ENCODE results near the gene UTF1.

UTF1 gene, protein sequence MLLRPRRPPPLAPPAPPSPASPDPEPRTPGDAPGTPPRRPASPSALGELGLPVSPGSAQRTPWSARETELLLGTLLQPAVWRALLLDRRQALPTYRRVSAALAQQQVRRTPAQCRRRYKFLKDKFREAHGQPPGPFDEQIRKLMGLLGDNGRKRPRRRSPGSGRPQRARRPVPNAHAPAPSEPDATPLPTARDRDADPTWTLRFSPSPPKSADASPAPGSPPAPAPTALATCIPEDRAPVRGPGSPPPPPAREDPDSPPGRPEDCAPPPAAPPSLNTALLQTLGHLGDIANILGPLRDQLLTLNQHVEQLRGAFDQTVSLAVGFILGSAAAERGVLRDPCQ

DNA sequence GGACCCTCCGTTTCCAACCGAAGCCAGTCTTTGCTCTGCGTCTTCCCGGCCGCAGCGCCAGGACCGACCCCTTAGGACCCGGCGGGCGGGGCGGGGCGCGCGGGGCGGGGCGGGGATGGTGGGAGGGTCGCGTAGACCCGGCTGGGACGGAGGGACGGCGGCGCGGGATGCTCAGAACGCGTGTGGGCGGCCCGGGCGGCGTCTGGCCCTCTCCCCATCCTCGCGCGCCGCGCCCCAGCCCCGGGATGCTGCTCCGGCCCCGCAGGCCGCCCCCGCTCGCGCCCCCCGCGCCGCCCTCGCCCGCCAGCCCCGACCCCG, at the start of gene UTF1:
UTF1 (plus strand) TSS at position 174 of the 318 bp plus-strand sequence; CDS start at position 246, 72 bp downstream.
- no peak for DNase-seq (ENCODE audit: low read depth)
- TF ChIP-seq CTCF (conservative IDR thresholded peaks at IDR 0.05; ENCODE audit: low read depth, low read length) = no peak
- no peak within 1 kb of the TSS for H3K4me3 ChIP-seq (ENCODE audit: low read depth, low read length)

- no peak for DNase-seq (ENCODE audit: low read depth)
Observed at GRCh38 chr10:133180965-133181639, 48.9 kb upstream of the UTF1 start.

DNA sequence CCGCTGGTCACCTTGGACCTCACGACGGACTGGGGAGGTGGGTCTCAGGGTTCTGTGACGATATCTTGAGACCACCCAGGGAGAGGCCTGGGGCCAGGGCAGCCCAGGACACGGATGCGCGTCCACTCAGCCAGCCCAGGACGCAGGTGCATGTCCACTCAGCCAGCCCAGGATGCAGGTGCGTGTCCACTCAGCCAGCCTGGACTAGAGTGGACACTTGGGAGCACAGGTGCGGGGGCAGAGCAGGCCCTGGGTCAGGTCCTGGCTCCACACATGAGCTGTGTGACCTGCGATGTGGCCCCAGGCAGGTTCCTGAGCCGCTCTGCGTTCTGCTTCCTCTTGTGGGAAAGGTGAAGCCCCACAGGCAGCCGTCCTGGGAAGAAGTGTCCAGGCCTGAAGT, 47.8 kb upstream of the UTF1 start:
- no peak for TF ChIP-seq CTCF (conservative IDR thresholded peaks at IDR 0.05; ENCODE audit: low read depth, low read length)
- H3K4me3 ChIP-seq (ENCODE audit: low read depth, low read length) = no peak overlapping the region

More at GRCh38 chr10:133180965-133181639, 48.9 kb upstream of the UTF1 start:
- TF ChIP-seq CTCF (conservative IDR thresholded peaks at IDR 0.05; ENCODE audit: low read depth, low read length) = no peak
- no peak overlapping the region for H3K4me3 ChIP-seq (ENCODE audit: low read depth, low read length)

GRCh38 chr10:133182791-133183645, 47.0 kb upstream of the UTF1 start:
- no peak overlapping the region for H3K4me3 ChIP-seq (ENCODE audit: low read depth, low read length)
- DNase-seq (ENCODE audit: low read depth) = no peak
- no peak for TF ChIP-seq CTCF (conservative IDR thresholded peaks at IDR 0.05; ENCODE audit: low read depth, low read length)

More for the DNA sequence above, 47.8 kb upstream of the UTF1 start:
- no peak for DNase-seq (ENCODE audit: low read depth)

DNA sequence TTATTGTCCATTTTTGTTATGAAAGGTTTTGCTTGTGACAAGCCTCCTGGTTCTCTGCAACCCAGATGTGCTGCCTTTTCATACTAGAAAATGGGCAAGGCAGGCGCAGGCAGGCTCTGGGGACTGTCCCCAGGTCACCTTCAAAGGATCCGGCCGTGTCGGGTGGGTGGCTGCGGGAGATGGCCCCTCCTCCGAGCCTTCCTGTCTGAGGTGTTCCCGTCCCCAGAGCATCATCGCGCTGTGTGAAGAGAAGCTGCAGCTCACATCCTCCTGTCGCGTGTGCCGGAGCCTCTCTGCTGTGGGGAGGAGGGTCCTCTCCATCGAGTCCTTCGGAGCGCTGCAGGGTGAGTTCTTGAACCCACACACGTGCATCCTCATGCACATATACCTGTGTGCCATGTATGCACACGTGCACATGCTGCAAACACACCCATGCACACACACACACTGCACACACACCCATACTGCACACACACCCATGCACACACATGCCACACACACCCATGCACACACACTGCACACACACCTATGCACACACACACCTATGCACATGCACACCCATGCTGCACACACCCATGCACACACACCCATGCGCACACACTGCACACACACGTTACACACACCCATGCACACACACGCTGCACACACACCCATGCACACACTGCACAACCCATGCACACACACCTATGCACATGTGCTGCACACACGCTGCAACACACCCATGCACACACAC, 46.2 kb upstream of the UTF1 start:
- DNase-seq (ENCODE audit: low read depth) = no peak
- no peak for TF ChIP-seq CTCF (conservative IDR thresholded peaks at IDR 0.05; ENCODE audit: low read depth, low read length)

DNA sequence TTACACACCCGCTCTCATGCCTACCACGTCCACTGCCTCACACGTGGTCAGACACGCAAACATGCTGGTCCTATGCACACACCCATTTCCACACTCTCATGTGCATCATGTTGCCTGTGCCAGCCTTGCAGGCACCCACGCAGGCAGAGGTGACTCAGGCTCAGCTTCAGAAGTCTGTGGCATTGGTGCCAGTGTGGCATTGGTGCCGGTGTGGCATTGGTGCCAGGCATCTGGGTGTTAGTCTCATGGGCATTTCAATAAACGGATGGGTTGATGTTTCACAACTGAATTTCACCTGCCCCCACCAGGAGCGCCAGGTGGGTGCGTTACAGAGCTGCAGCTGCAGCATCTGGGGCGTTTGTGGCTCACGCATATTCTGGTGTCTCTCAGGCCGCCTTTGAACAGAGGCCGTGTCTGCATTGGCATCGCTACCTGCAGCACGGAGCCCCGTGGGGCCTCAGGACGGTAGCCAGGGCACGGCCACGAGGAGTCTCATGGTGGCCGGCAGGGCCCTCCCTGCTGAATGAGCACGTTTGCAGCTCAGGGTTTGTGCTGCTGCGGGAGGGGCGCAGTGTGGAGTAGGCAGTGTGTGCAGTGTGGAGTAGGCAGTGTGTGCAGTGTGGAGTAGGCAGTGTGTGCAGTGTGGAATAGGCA, 45.3 kb upstream of the UTF1 start:
- no peak for TF ChIP-seq CTCF (conservative IDR thresholded peaks at IDR 0.05; ENCODE audit: low read depth, low read length)

More for the DNA sequence above, 46.2 kb upstream of the UTF1 start:
- H3K4me3 ChIP-seq (ENCODE audit: low read depth, low read length) = no peak overlapping the region

More for the DNA sequence above, 45.3 kb upstream of the UTF1 start:
- H3K4me3 ChIP-seq (ENCODE audit: low read depth, low read length) = no peak overlapping the region
- DNase-seq (ENCODE audit: low read depth) = no peak
